K562 (cell line): Measurements from ENCODE around the gene ZNF35. TPM values are rescaled to one million over a fixed set of nuclear protein-coding genes. Genes with fewer than 3 reads are reported as not detected.
A peak's percentile ranks its signal among the peaks of the same experiment; 100 is the strongest.

Experiments
- ATAC-seq: fragments of 200-7000 bp; cut with Tn5 transposase; 3 replicates; pipeline ENCODE4 v1.9.1; 2020; ENCODE audit warnings: moderate library complexity
- BruUV-seq: library from RNA; stranded (reverse); fragments of 400-500 nt; replicated peaks from 2 replicates; lab custom pipeline; 2021; lab: Mats Ljungman, UMichigan
- CTCF ChIA-PET: fragments of 300-600 bp; formaldehyde crosslinking; extraction: SDS; loops from one replicate; lab custom pipeline; 2021; ENCODE audit warnings: low intra/inter-chr PET ratio; lab: Yijun Ruan, JAX
- POLR2A ChIA-PET: fragments of 300-600, 350-650 bp; sonication (Branson Sonifier 250); formaldehyde crosslinking; extraction: SDS; loops from one replicate; lab custom pipeline; 2021; ENCODE audit warnings: antibody characterized with exemption, inconsistent platforms; lab: Yijun Ruan, JAX
- DNase-seq, 4 experiments: peaks; one replicate each; pipeline versions ENCODE4 v3.0.0 to v3.0.0-alpha.2; 2011 to 2018; ENCODE audit warnings: low spot score in 3 of 4, mixed read lengths in 3 of 4; ENCODE audit errors: extremely low read depth in 1 of 4
- FAIRE-seq: peaks from 2 replicates; lab custom pipeline; 2011; peaks lifted over from hg19 to GRCh38; lab: Jason Lieb, UNC
- H2AFZ ChIP-seq: 2 replicates; pipeline ENCODE4 v1.6.0; 2011; ENCODE audit warnings: low read depth, low read length, control low read depth, inconsistent platforms
- H3K27ac ChIP-seq: fragments of 200-600 bp; 3 replicates; pipeline ENCODE4 v1.8.0; 2011; ENCODE audit warnings: low read depth, mild to moderate bottlenecking, control low read depth, inconsistent platforms, low read length, moderate library complexity, mixed read lengths; ENCODE audit errors: extremely low read depth
- H3K27me3 ChIP-seq, 2 experiments: fragments of 300-600 bp in 1 of 2; 2 replicates in 1 of 2; 3 replicates in 1 of 2; pipeline versions ENCODE4 v1.6.0 to v1.8.0; 2011; ENCODE audit warnings: inconsistent platforms in 2 of 2, low read length in 2 of 2, mild to moderate bottlenecking in 1 of 2, mixed read lengths in 1 of 2, moderate library complexity in 1 of 2; ENCODE audit not compliant: control insufficient read depth in 2 of 2, insufficient read depth in 2 of 2
- H3K36me3 ChIP-seq: fragments of 300-600 bp; 3 replicates; pipeline ENCODE4 v1.8.0; 2011; ENCODE audit warnings: mild to moderate bottlenecking, low read length, inconsistent platforms; ENCODE audit not compliant: control insufficient read depth, insufficient read depth
- H3K4me1 ChIP-seq, 2 experiments: fragments of 200-600 bp in 1 of 2; replicated peaks in 1 of 2; 2 replicates in 1 of 2; 3 replicates in 1 of 2; pipeline versions ENCODE4 v1.5.1 to v1.8.0; 2011; ENCODE audit warnings: inconsistent platforms in 2 of 2, low read length in 2 of 2, mild to moderate bottlenecking in 1 of 2, mixed read lengths in 1 of 2, moderate library complexity in 1 of 2; ENCODE audit not compliant: control insufficient read depth in 2 of 2, insufficient read depth in 2 of 2
- H3K4me2 ChIP-seq: 2 replicates; pipeline ENCODE4 v1.6.1; 2011; ENCODE audit warnings: low read length, control low read depth, inconsistent platforms, mixed read lengths; ENCODE audit not compliant: insufficient read depth
- H3K4me3 ChIP-seq: fragments of 200-600 bp; sonication (generic), shearing (Covaris generic); 2 replicates; pipeline ENCODE4 v1.5.1; 2016; ENCODE audit warnings: control low read depth, inconsistent platforms
- H3K79me2 ChIP-seq: fragments of 200-600 bp; 3 replicates; pipeline ENCODE4 v1.8.0; 2011; ENCODE audit warnings: low read length, inconsistent platforms; ENCODE audit not compliant: control insufficient read depth, insufficient read depth
- H3K9ac ChIP-seq, 2 experiments: 2 replicates each; pipeline versions ENCODE4 v1.6.0 to v1.6.1; 2011; ENCODE audit warnings: low read depth in 2 of 2, low read length in 2 of 2, control low read depth in 1 of 2, inconsistent platforms in 1 of 2, mild to moderate bottlenecking in 1 of 2, mixed read lengths in 1 of 2; ENCODE audit not compliant: insufficient read depth in 1 of 2
- H3K9me1 ChIP-seq: one replicate; pipeline ENCODE4 v1.6.0; 2011; ENCODE audit warnings: inconsistent platforms, mild to moderate bottlenecking, low read length, moderate library complexity; ENCODE audit not compliant: control insufficient read depth, insufficient read depth
- H3K9me3 ChIP-seq: replicated peaks from 2 replicates; pipeline ENCODE4 v1.5.1; 2011; ENCODE audit warnings: low read depth, low read length, inconsistent platforms; ENCODE audit not compliant: control insufficient read depth, insufficient read depth
- H4K20me1 ChIP-seq: replicated peaks from 2 replicates; pipeline ENCODE4 v1.6.1; 2011; ENCODE audit warnings: low read length, inconsistent platforms, mixed read lengths; ENCODE audit not compliant: control insufficient read depth, insufficient read depth
- CREM ChIP-seq: IDR thresholded peaks from 2 replicates; pipeline ENCODE4 v1.6.1; 2014; ENCODE audit warnings: antibody characterized with exemption, low read depth
- NFATC3 ChIP-seq: fragments of 450-650 bp; IDR thresholded peaks from 2 replicates; pipeline ENCODE4 v1.6.1; 2017; ENCODE audit warnings: mild to moderate bottlenecking
- SAFB2 ChIP-seq: fragments of 200-400 bp; formaldehyde crosslinking; IDR thresholded peaks from 2 replicates; pipeline ENCODE4 v1.6.1; 2018; ENCODE audit warnings: borderline replicate concordance, low read length, low read depth, moderate library complexity; ENCODE audit not compliant: severe bottlenecking
- SIN3A ChIP-seq, 2 experiments: fragments of 150-350 bp in 1 of 2; IDR thresholded peaks; 2 replicates each; pipeline ENCODE4 v1.6.1; 2011 to 2016; ENCODE audit warnings: borderline replicate concordance in 2 of 2, low read depth in 2 of 2, low read length in 2 of 2, mild to moderate bottlenecking in 2 of 2, moderate library complexity in 2 of 2; ENCODE audit not compliant: control insufficient read depth in 1 of 2
- ZKSCAN1 ChIP-seq: fragments of 150-350 bp; IDR thresholded peaks from 2 replicates; pipeline ENCODE4 v1.6.1; 2016; ENCODE audit warnings: low read depth, low read length
- WGBS: fragments of 100-300 bp; shearing (Covaris generic); methylation state at CpG from one replicate; pipeline ENCODE4 v1.1.6; 2016; ENCODE audit warnings: low coverage, mixed read lengths; ENCODE audit not compliant: insufficient coverage; ENCODE audit errors: missing lambda C conversion rate; 5-methylcytosine and 5-hydroxymethylcytosine counted together
- in situ Hi-C: fragments of 300-500 bp; cut with MboI; formaldehyde crosslinking; loops from 4 replicates; pipeline ENCODE4 v1.15.0; 2018; ENCODE audit warnings: inconsistent platforms, mixed read lengths
- intact Hi-C: fragments of 100-400 bp; cut with micrococcal nuclease; formaldehyde crosslinking; loops from 2 replicates; pipeline ENCODE4 v1.14.2; 2022
- polyA plus RNA-seq, 8 experiments: library from polyadenylated mRNA; depleted of rRNA in 4 of 8; stranded (reverse) in 5 of 8; unstranded in 3 of 8; fragments of >200 nt; fragmentation: Nextera tagmentation in 2 of 8; fragmentation: Illumina TruSeq in 1 of 8; extraction: Ambion mirVana in 2 of 8; extraction: Trizol in 1 of 8; gene quantifications; 2 replicates each; pipeline versions ENCODE4 v1.2.1 to v1.2.3, GENCODE V29; 2011 to 2014; ENCODE audit warnings: inconsistent platforms in 1 of 8, missing spikeins in 1 of 8
- total RNA-seq, 7 experiments: library from RNA; depleted of rRNA in 6 of 7; stranded (reverse); fragments of >200 nt in 6 of 7; fragmentation: Illumina TruSeq in 2 of 7; extraction: Trizol in 2 of 7; gene quantifications; 2 replicates each; pipeline versions ENCODE4 v1.2.1 to v1.2.3, GENCODE V29; 2011 to 2021; ENCODE audit warnings: low replicate concordance in 1 of 7
- TF ChIP-seq, protein P1 (sequence below), 2 experiments: fragments of 150-350 bp in 1 of 2; IDR thresholded peaks; 2 replicates each; pipeline ENCODE4 v1.6.1; 2012 to 2016; ENCODE audit warnings: low read depth in 2 of 2, low read length in 2 of 2, mild to moderate bottlenecking in 1 of 2, moderate library complexity in 1 of 2

ZNF35 gene
- total and polyA plus RNA-seq, 9 of the 15 experiments (the other 6 are each of a cell fraction or from before 2014, with no cell fraction given): 8.0 to 18.2 (median 14.8) TPM

DNA sequence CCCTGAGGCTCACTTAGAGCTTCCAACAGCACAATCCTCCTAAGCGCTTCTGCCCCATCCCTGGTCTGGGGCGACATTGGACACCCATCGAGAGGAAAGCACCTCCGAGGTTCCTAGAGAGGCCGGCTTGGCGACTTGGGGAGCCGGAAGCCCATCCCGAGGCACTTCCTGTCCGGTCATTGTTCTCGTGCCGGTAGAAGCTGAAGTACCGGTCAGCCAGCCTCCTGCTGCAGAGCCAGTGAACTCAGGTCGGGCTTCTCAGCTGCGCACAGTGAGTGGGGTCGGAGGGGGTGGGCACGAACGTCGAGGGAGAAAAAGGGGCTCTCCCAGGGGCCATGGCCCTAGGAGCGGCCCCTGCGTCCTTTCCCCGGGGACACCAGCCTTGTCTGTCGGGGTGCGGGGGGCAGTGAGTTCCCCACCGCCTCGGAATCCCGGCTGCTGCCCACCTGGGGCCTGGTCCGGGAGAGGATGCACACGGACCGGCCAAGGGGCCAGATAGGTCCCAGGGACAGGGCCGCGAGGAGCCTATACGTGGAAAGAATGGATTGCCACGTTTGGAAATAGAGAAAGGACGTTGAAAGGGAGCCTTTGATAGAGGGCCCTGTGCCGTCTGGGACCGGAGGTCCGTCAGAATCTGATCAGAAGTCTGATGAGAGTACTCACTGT, at the start of gene ZNF35 (continued):
- TF ChIP-seq SIN3A (IDR thresholded peaks at IDR 0.05; ENCODE audit: borderline replicate concordance in 2 of 2, control insufficient read depth in 1 of 2, low read depth in 2 of 2, low read length in 2 of 2) (peak; percentile 66 to 93; a peak in 2 of 4 replicates), SAFB2 (no peak), ZKSCAN1 (no peak)

DNA sequence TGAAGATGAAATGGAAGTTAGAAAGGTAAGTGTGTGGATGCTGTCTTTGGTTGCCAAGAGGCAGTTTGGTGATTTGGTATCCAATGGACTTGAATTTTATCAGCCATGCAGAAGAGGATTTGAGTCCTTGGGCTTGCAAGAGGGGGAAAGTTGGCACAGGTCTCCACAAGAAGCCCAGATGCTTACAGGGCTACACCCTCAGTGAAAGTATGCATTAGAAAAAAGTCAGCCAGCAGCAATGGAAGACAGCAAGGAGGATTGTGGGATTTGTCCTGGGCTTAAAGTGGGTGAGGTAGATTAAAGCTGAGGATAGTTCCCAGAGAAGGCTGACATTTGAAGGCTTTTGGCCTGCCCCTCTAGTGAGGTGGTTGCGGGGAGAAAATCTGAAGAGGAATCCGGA, 46.8 kb upstream of the ZNF35 start:
- H3K9me1 ChIP-seq: no peaks in the 10 kb centered on the region
- 3% methylated on average over 2 of the region's 2 CpGs for WGBS
- H3K36me3 ChIP-seq: no peaks in the 10 kb centered on the region
- no peak overlapping the region for H3K4me2 ChIP-seq
- POLR2A ChIA-PET: no interaction called here
- TF ChIP-seq NFATC3 (no peak), CREM (no peak)
- TF ChIP-seq, protein P1, sequence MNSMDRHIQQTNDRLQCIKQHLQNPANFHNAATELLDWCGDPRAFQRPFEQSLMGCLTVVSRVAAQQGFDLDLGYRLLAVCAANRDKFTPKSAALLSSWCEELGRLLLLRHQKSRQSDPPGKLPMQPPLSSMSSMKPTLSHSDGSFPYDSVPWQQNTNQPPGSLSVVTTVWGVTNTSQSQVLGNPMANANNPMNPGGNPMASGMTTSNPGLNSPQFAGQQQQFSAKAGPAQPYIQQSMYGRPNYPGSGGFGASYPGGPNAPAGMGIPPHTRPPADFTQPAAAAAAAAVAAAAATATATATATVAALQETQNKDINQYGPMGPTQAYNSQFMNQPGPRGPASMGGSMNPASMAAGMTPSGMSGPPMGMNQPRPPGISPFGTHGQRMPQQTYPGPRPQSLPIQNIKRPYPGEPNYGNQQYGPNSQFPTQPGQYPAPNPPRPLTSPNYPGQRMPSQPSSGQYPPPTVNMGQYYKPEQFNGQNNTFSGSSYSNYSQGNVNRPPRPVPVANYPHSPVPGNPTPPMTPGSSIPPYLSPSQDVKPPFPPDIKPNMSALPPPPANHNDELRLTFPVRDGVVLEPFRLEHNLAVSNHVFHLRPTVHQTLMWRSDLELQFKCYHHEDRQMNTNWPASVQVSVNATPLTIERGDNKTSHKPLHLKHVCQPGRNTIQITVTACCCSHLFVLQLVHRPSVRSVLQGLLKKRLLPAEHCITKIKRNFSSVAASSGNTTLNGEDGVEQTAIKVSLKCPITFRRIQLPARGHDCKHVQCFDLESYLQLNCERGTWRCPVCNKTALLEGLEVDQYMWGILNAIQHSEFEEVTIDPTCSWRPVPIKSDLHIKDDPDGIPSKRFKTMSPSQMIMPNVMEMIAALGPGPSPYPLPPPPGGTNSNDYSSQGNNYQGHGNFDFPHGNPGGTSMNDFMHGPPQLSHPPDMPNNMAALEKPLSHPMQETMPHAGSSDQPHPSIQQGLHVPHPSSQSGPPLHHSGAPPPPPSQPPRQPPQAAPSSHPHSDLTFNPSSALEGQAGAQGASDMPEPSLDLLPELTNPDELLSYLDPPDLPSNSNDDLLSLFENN (IDR thresholded peaks at IDR 0.05; ENCODE audit: low read depth in 2 of 2, low read length in 2 of 2): no peak
- TF ChIP-seq, all 486 proteins: peak for 0
- H4K20me1 ChIP-seq: no peaks in the 10 kb centered on the region
- H2AFZ ChIP-seq: no peak overlapping the region
- no peaks in the 10 kb centered on the region for H3K79me2 ChIP-seq
- BruUV-seq: no TSS peak
- H3K27me3 ChIP-seq: no peaks in the 10 kb centered on the region
- in situ Hi-C loops (no loop called here), intact Hi-C loops (no loop called here)
- no peaks in the 10 kb centered on the region for H3K9me3 ChIP-seq
- FAIRE-seq (no peak), DNase-seq (no peak), ATAC-seq (no peak)
- H3K4me1 ChIP-seq: no peaks in the 10 kb centered on the region
- H3K4me3 ChIP-seq: no peak overlapping the region
- CTCF ChIA-PET: no interaction called here
- no peak overlapping the region for H3K27ac ChIP-seq
- H3K9ac ChIP-seq: no peak overlapping the region
